Kidney (tissue), 14 donors: ENCODE measurements around the gene DPCD. TPM values are rescaled to one million over a fixed set of nuclear protein-coding genes. Genes with fewer than 3 reads are reported as not detected.

Source experiments
- DNase-seq, 5 donors: peaks; one replicate each; pipeline ENCODE4 v3.0.0-alpha.2; 2013 to 2020
- FAIRE-seq: peaks from 2 replicates; lab custom pipeline; 2012; peaks lifted over from hg19 to GRCh38; lab: Jason Lieb, UNC
- H3K27ac ChIP-seq, 2 donors: one replicate each; pipeline ENCODE4 v1.7.0; 2013; ENCODE audit warnings: low read depth in 2 of 2, low read length in 2 of 2, inconsistent platforms in 1 of 2
- H3K27me3 ChIP-seq: one replicate; pipeline ENCODE4 v1.7.1; 2013; ENCODE audit warnings: low read length, inconsistent platforms; ENCODE audit not compliant: control insufficient read depth, insufficient read depth
- H3K36me3 ChIP-seq, 3 donors: one replicate each; pipeline versions ENCODE4 v1.7.0 to v1.7.1; 2013; ENCODE audit warnings: low read length in 3 of 3, control low read depth in 1 of 3, inconsistent platforms in 1 of 3; ENCODE audit not compliant: insufficient read depth in 3 of 3, control insufficient read depth in 2 of 3
- H3K4me1 ChIP-seq, 3 donors: one replicate each; pipeline versions ENCODE4 v1.7.0 to v1.7.1; 2013; ENCODE audit warnings: low read length in 3 of 3, inconsistent platforms in 1 of 3, low read depth in 1 of 3; ENCODE audit not compliant: control insufficient read depth in 2 of 3, insufficient read depth in 2 of 3
- H3K4me3 ChIP-seq, 3 donors: one replicate each; pipeline versions ENCODE4 v1.7.0 to v1.8.1; 2013; ENCODE audit warnings: low read length in 3 of 3, control low read depth in 1 of 3, inconsistent platforms in 1 of 3
- H3K9ac ChIP-seq, 3 donors: one replicate each; pipeline versions ENCODE4 v1.7.0 to v1.7.1; 2013; ENCODE audit warnings: low read length in 3 of 3, control low read depth in 1 of 3, inconsistent platforms in 1 of 3
- H3K9me3 ChIP-seq, 3 donors: one replicate each; pipeline versions ENCODE4 v1.7.0 to v1.7.1; 2013; ENCODE audit warnings: low read length in 3 of 3, control low read depth in 1 of 3, inconsistent platforms in 1 of 3; ENCODE audit not compliant: control insufficient read depth in 2 of 3, insufficient read depth in 1 of 3
- intact Hi-C: fragments of 100-400 bp; cut with DNase I; formaldehyde crosslinking; loops from one replicate; pipeline ENCODE4 v1.11.1; 2022
- polyA plus RNA-seq: library from polyadenylated mRNA; stranded (reverse); fragments of 350-450 nt; fragmentation: Illumina TruSeq; extraction: RNeasy Lipid Tissue Mini Kit (QIAGEN cat#74804); gene quantifications from one replicate; pipeline ENCODE4 v1.2.3, GENCODE V29; 2014; ENCODE audit warnings: low read depth, low replicate concordance; ENCODE audit not compliant: insufficient read depth
- total RNA-seq: library from RNA; stranded (reverse); fragmentation: NEBNext Ultra II Directional; extraction: Animal tissue kit (Norgen Biotek cat#: 25700); gene quantifications from one replicate; pipeline ENCODE4 v1.2.1, GENCODE V29; 2021
- TF ChIP-seq, protein P1 (sequence below): IDR thresholded peaks from 3 replicates; pipeline ENCODE4 v1.5.1; 2012; ENCODE audit warnings: mild to moderate bottlenecking, moderate library complexity, borderline replicate concordance; ENCODE audit not compliant: insufficient read depth; ENCODE audit errors: extremely low read depth
- donor health status: control.
- donor health status: control.
- donor health status: control.
- donor health status: control.
- donor health status: control.
- donor health status: DM: yes; HTN: yes; CAD: no.
- donor health status: Normal renal cell carcinoma (clear cell type).

The DPCD gene
- total and polyA plus RNA-seq, 2 donors from 2014 or later = 26.4 to 63.1 TPM

DNA sequence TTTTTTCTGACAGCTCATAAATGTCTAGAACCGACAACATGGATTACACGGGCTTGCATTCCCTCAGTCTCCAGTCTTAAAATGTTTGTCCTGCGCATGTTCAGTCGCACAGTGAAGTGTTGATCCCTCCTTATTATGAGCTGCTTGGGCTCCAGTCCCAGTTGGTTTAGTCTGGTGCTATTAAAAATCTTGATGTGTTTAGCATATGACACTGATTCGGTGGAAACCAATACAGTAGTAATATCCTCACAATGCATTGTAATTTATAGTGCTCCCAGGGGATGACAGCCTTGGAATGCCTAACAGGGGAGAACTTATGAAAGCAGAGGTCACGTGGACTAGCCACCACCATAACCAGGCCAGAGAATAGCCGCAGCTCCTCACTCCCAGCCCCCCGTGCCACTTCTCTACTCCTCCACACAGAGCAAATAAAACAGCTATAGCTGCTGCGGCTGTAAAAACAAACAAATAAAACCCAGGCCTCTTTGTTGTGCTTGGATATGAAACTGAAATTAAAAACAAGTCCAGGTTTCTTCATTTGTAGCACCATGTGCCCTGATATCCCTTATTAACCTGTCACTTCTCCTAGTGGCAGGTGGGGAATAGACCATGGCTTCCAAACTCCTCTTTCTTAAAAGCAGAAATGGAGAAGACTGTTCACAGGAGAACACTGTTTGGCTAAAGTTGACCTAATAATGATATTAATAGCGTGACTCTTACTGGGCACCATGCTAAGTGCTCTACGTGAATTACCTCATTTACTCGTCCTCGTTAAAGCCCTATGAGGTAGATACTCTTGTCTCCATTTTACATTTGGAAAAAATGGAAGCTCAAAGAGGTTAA lies 7.7 kb downstream of the DPCD start:
- H3K9me3 ChIP-seq = no peaks in the 10 kb centered on the region
- no peak for FAIRE-seq
- no peaks in the 10 kb centered on the region for H3K27me3 ChIP-seq
- H3K27ac ChIP-seq = no peak overlapping the region
- H3K36me3 ChIP-seq = no peaks in the 10 kb centered on the region
- no peak overlapping the region for H3K4me3 ChIP-seq
- H3K4me1 ChIP-seq = peaks cover 0 to 4% (median 0%) of the 10 kb centered on the region in 3 donors
- intact Hi-C loops = no loop called here
- DNase-seq = peak in 3 of 5 donors; percentile 30 to 66 (median 38)
- TF ChIP-seq, protein P1, sequence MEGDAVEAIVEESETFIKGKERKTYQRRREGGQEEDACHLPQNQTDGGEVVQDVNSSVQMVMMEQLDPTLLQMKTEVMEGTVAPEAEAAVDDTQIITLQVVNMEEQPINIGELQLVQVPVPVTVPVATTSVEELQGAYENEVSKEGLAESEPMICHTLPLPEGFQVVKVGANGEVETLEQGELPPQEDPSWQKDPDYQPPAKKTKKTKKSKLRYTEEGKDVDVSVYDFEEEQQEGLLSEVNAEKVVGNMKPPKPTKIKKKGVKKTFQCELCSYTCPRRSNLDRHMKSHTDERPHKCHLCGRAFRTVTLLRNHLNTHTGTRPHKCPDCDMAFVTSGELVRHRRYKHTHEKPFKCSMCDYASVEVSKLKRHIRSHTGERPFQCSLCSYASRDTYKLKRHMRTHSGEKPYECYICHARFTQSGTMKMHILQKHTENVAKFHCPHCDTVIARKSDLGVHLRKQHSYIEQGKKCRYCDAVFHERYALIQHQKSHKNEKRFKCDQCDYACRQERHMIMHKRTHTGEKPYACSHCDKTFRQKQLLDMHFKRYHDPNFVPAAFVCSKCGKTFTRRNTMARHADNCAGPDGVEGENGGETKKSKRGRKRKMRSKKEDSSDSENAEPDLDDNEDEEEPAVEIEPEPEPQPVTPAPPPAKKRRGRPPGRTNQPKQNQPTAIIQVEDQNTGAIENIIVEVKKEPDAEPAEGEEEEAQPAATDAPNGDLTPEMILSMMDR = no peak
- H3K9ac ChIP-seq = no peak overlapping the region

DNA sequence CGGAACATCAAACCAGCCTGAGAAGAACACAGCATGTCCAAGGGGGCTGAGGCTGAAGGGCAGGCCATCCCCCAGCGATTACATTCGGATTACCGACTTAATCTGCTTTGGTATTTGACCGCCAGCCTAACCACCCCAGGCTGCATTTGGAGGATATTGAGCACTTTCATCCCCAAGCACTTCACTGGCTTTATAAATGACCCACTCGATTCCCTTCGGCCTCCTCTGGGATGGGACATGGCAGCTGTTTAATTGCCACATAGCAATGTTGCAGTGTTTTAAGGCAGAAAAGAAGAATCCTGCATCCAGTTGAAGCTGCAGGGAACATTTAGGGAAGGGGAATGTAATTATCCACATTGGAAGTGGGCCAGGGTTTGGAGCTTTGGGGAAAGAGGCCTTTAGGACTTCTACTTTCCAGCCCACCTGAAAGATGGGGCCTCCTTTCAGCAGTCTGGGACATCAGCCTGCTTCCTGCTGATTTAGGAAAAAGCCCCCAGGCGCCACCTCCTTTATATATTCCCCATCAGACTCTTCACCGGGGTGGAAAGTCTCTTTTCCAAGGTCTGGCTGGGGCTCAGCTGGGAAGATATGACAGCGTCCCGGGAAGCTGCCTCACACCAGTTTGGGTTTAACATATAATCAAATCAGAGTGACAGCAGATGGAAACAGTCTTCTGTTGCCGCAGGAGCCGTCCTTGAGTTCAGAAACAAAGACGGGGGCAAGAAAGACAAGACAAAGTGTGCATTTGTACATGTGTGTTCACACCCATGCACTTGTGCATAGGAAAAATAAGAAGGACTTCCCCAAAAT lies 9.2 kb downstream of the DPCD start:
- H3K4me1 ChIP-seq = peaks cover 0 to 4% (median 0%) of the 10 kb centered on the region in 3 donors
- no peak overlapping the region for H3K27ac ChIP-seq
- H3K4me3 ChIP-seq = no peak overlapping the region
- DNase-seq (peak in 1 of 5 donors; percentile 18), FAIRE-seq (no peak)
- no peak overlapping the region for H3K9ac ChIP-seq
- H3K36me3 ChIP-seq = peaks cover 0 to 4% (median 2%) of the 10 kb centered on the region in 3 donors
- H3K27me3 ChIP-seq = no peaks in the 10 kb centered on the region
- TF ChIP-seq, protein P1 = no peak
- no peaks in the 10 kb centered on the region for H3K9me3 ChIP-seq
- intact Hi-C loops = no loop called here

DNA sequence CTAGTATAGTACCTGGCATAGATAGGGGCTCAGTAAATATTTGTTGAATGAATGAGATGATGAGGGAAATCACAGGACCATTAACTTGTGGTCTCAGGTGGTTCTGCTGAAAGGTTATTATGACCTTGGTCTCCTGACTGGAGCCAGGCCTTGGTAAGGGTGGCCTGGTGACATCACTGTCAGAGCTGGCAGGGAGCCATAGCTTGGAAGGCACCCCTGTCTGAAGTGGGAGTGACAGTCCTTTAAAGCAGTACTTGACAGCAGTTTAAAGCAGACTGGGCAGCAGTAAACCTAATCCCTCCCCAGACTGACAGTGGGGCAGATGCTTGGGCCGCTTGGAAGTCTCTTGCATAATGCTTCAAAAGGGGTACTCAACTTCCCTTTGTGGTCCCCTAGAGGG lies 13.4 kb downstream of the DPCD start:
- FAIRE-seq (no peak), DNase-seq (peak in 1 of 5 donors; percentile 46)
- Histone ChIP-seq H3K9ac (no peak overlapping the region), H3K4me3 (no peak overlapping the region), H3K9me3 (no peaks in the 10 kb centered on the region), H3K27me3 (no peaks in the 10 kb centered on the region), H3K4me1 (no peaks in the 10 kb centered on the region), H3K36me3 (peaks cover 0 to 10% (median 2%) of the 10 kb centered on the region in 3 donors), H3K27ac (no peak overlapping the region)
- intact Hi-C loops = loop anchor here (10.0 kb wide), 1 partner anchor 173 kb away; the partner anchor contains the start of gene FGF8
- TF ChIP-seq, protein P1 = no peak
